ENCODE measurements around the gene EPHB1. TPM values are rescaled to one million over a fixed set of nuclear protein-coding genes. Genes with fewer than 3 reads are reported as not detected.

Gene EPHB1
- polyA plus RNA-seq, 3 donors: 0.06 to 0.55 TPM; not detected in 1

GRCh38 chr3:135172191-135172869, 377.3 kb downstream of the EPHB1 start:
- no peak for DNase-seq
- Mint-ChIP-seq H3K9me3 (peaks cover 0 to 5% (median 2%) of the 10 kb centered on the region in 7 donors), H3K27me3 (ENCODE audit: low read depth in 3 of 3) (peaks cover 1 to 7% (median 3%) of the 10 kb centered on the region in 3 donors), H3K27ac (no peak overlapping the region), H3K36me3 (no peaks in the 10 kb centered on the region), H3K4me1 (no peaks in the 10 kb centered on the region), H3K4me3 (no peak overlapping the region)
- Histone ChIP-seq H3K9ac (ENCODE audit: insufficient read depth, low read length, poor library complexity, severe bottlenecking) (no peak overlapping the region), H3K4me2 (replicated peaks; ENCODE audit: extremely low read depth, low read length, poor library complexity, severe bottlenecking) (no peak overlapping the region), H3K9me3 (replicated peaks in 1 of 2; ENCODE audit: control insufficient read depth in 1 of 2, insufficient read depth in 1 of 2, low read length in 2 of 2) (no peaks in the 10 kb centered on the region), H3K79me2 (ENCODE audit: insufficient read depth, low read length) (no peaks in the 10 kb centered on the region), H4K20me1 (ENCODE audit: insufficient read depth, low read length) (no peaks in the 10 kb centered on the region), H3K27me3 (ENCODE audit: control insufficient read depth in 2 of 2, insufficient read depth in 2 of 2, low read length in 2 of 2) (no peaks in the 10 kb centered on the region), H3K36me3 (replicated peaks in 1 of 2; ENCODE audit: control insufficient read depth in 1 of 2, insufficient read depth in 2 of 2, low read length in 2 of 2) (no peaks in the 10 kb centered on the region), H3K27ac (ENCODE audit: low read depth in 1 of 2, low read length in 2 of 2) (no peak overlapping the region), H3K4me1 (ENCODE audit: control insufficient read depth in 1 of 2, insufficient read depth in 2 of 2, low read length in 2 of 2) (no peaks in the 10 kb centered on the region), H2AFZ (ENCODE audit: insufficient read depth, low read depth, low read length, poor library complexity, severe bottlenecking) (no peak overlapping the region), H3K4me3 (replicated peaks in 1 of 3; ENCODE audit: low read depth in 2 of 3, low read length in 3 of 3) (no peak overlapping the region)
- 79% methylated on average over 3 of the region's 3 CpGs for WGBS (ENCODE audit: insufficient coverage)
- intact Hi-C loops (cut with micrococcal nuclease): no loop called here
- no peak for TF ChIP-seq CTCF (IDR thresholded peaks at IDR 0.05)

GRCh38 chr3:135175728-135176277, 380.7 kb downstream of the EPHB1 start:
- H3K9me3 ChIP-seq (replicated peaks in 1 of 2; ENCODE audit: control insufficient read depth in 1 of 2, insufficient read depth in 1 of 2, low read length in 2 of 2): peaks cover 0 to 3% of the 10 kb centered on the region in 2 donors
- no peaks in the 10 kb centered on the region for H3K27me3 ChIP-seq (ENCODE audit: control insufficient read depth in 2 of 2, insufficient read depth in 2 of 2, low read length in 2 of 2)
- no peak overlapping the region for H3K4me3 Mint-ChIP-seq
- no peaks in the 10 kb centered on the region for H3K36me3 Mint-ChIP-seq
- H3K27ac ChIP-seq (ENCODE audit: low read depth in 1 of 2, low read length in 2 of 2): no peak overlapping the region
- no peak overlapping the region for H3K9ac ChIP-seq (ENCODE audit: insufficient read depth, low read length, poor library complexity, severe bottlenecking)
- H2AFZ ChIP-seq (ENCODE audit: insufficient read depth, low read depth, low read length, poor library complexity, severe bottlenecking): no peak overlapping the region
- H3K4me1 Mint-ChIP-seq: no peaks in the 10 kb centered on the region
- H3K36me3 ChIP-seq (replicated peaks in 1 of 2; ENCODE audit: control insufficient read depth in 1 of 2, insufficient read depth in 2 of 2, low read length in 2 of 2): no peaks in the 10 kb centered on the region
- no peak overlapping the region for H3K27ac Mint-ChIP-seq
- intact Hi-C loops (cut with micrococcal nuclease): no loop called here
- no peak overlapping the region for H3K4me2 ChIP-seq (replicated peaks; ENCODE audit: extremely low read depth, low read length, poor library complexity, severe bottlenecking)
- no peaks in the 10 kb centered on the region for H4K20me1 ChIP-seq (ENCODE audit: insufficient read depth, low read length)
- H3K4me3 ChIP-seq (replicated peaks in 1 of 3; ENCODE audit: low read depth in 2 of 3, low read length in 3 of 3): no peak overlapping the region
- H3K27me3 Mint-ChIP-seq (ENCODE audit: low read depth in 3 of 3): peaks cover 0 to 7% (median 2%) of the 10 kb centered on the region in 3 donors
- no peaks in the 10 kb centered on the region for H3K4me1 ChIP-seq (ENCODE audit: control insufficient read depth in 1 of 2, insufficient read depth in 2 of 2, low read length in 2 of 2)
- no CpG with 5 or more reads among the region's 5 CpGs for WGBS (ENCODE audit: insufficient coverage)
- no peaks in the 10 kb centered on the region for H3K79me2 ChIP-seq (ENCODE audit: insufficient read depth, low read length)
- TF ChIP-seq CTCF (IDR thresholded peaks at IDR 0.05): no peak
- no peak for DNase-seq
- peaks cover 1 to 10% (median 6%) of the 10 kb centered on the region in 7 donors for H3K9me3 Mint-ChIP-seq
